Retina (tissue), 1 donor: ENCODE measurements around the gene STX5.
A peak's percentile ranks its signal among the peaks of the same experiment; 100 is the strongest.
"Not testable (repeated sequence)": the region's sequence is repeated elsewhere in the genome, so short reads cannot be mapped to it uniquely, and the experiment has no call there.

Experiments used
- DNase-seq: peaks from one replicate; pipeline ENCODE4 v3.0.0-alpha.2; 2016

The STX5 gene

GRCh38 chr11:62828130-62828529, 3.7 kb downstream of the STX5 start:
- DNase-seq, result not testable (repeated sequence)

- DNase-seq, result no peak
These were observed 8.2 kb downstream of the STX5 start for GRCh38 chr11:62823677-62824076.

- DNase-seq, result no peak
These were observed 14.7 kb downstream of the STX5 start for GRCh38 chr11:62817129-62817528.

GRCh38 chr11:62816557-62816956, 15.3 kb downstream of the STX5 start:
- DNase-seq, result no peak

- no peak for DNase-seq
These were observed 20.2 kb downstream of the STX5 start for GRCh38 chr11:62811659-62812058.

GRCh38 chr11:62810748-62811147, 21.1 kb downstream of the STX5 start:
- no peak for DNase-seq

- no peak for DNase-seq
These were observed 25.2 kb downstream of the STX5 start for GRCh38 chr11:62806611-62807121.

- DNase-seq, result peak; percentile 18
These were observed 25.9 kb downstream of the STX5 start for GRCh38 chr11:62805961-62806441.

- DNase-seq, result peak; percentile 99
These were observed 26.6 kb downstream of the STX5 start, which contains the start of gene NXF1 for GRCh38 chr11:62805076-62805892. TSS of gene NXF1 (minus strand) at chr11:62805440. CDS start at chr11:62805356, 84 bp downstream.

GRCh38 chr11:62804310-62805075, 27.4 kb downstream of the STX5 start:
- DNase-seq, result no peak

- no peak for DNase-seq
These were observed 30.8 kb downstream of the STX5 start for GRCh38 chr11:62801071-62801470.

GRCh38 chr11:62799486-62799885, 32.4 kb downstream of the STX5 start:
- no peak for DNase-seq

GRCh38 chr11:62796281-62796680, 35.6 kb downstream of the STX5 start:
- no peak for DNase-seq

- no peak for DNase-seq
These were observed 37.6 kb downstream of the STX5 start for GRCh38 chr11:62794201-62794775.

GRCh38 chr11:62792202-62792575, 39.7 kb downstream of the STX5 start:
- DNase-seq, result no peak

- DNase-seq, result peak; percentile 89
These were observed 40.2 kb downstream of the STX5 start, which contains the start of gene TMEM223 for GRCh38 chr11:62791501-62792201. TSS of gene TMEM223 (minus strand) at chr11:62792006. CDS start at chr11:62791994, 12 bp downstream.

- no peak for DNase-seq
These were observed 42.3 kb downstream of the STX5 start for GRCh38 chr11:62789576-62789975.

GRCh38 chr11:62788991-62789390, 42.9 kb downstream of the STX5 start:
- DNase-seq, result no peak

GRCh38 chr11:62787005-62787759, 44.7 kb downstream of the STX5 start, which contains the start of gene TMEM179B:
TSS of gene TMEM179B (plus strand) at chr11:62787402. CDS start at chr11:62787432, 30 bp downstream.
- peak; percentile 98 for DNase-seq

- DNase-seq, result peak; percentile 95
These were observed 45.4 kb downstream of the STX5 start for GRCh38 chr11:62786318-62787004.

GRCh38 chr11:62782753-62783152, 49.1 kb downstream of the STX5 start:
- no peak for DNase-seq
